CD4-positive, alpha-beta T cell treated with Interleukin-4 for 1 hour (primary cell): ENCODE results near the gene ITPK1.

ENCODE experiments used
- DNase-seq, 2 donors: peaks; one replicate each; pipeline ENCODE4 v3.0.0-alpha.2; 2020 to 2022

The ITPK1 gene

GRCh38 chr14:93023802-93024434, 91.8 kb downstream of the ITPK1 start:
- DNase-seq: no peak

- peak in 1 of 2 donors; percentile 51 for DNase-seq
Observed at GRCh38 chr14:93023039-93023438, 92.7 kb downstream of the ITPK1 start.

GRCh38 chr14:93019970-93020369, 95.8 kb downstream of the ITPK1 start:
- no peak for DNase-seq

- DNase-seq: no peak
Observed at GRCh38 chr14:93019367-93019843, 96.3 kb downstream of the ITPK1 start.

- DNase-seq: no peak
Observed at GRCh38 chr14:93018366-93018765, 97.4 kb downstream of the ITPK1 start.

- no peak for DNase-seq
Observed at GRCh38 chr14:93017898-93018297, 97.8 kb downstream of the ITPK1 start.

- DNase-seq: no peak
Observed at GRCh38 chr14:93017301-93017797, 98.4 kb downstream of the ITPK1 start.

GRCh38 chr14:93016275-93016845, 99.4 kb downstream of the ITPK1 start:
- DNase-seq: no peak

- DNase-seq: no peak
Observed at GRCh38 chr14:93015505-93015904, 100.2 kb downstream of the ITPK1 start.

- DNase-seq: no peak
Observed at GRCh38 chr14:93015064-93015463, 100.7 kb downstream of the ITPK1 start.

- DNase-seq: no peak
Observed at GRCh38 chr14:93014058-93015023, 101.4 kb downstream of the ITPK1 start.

GRCh38 chr14:93012951-93013719, 102.6 kb downstream of the ITPK1 start:
- no peak for DNase-seq

GRCh38 chr14:93012506-93012905, 103.2 kb downstream of the ITPK1 start:
- DNase-seq: no peak

- DNase-seq: no peak
Observed at GRCh38 chr14:93011650-93012325, 103.9 kb downstream of the ITPK1 start.

- no peak for DNase-seq
Observed at GRCh38 chr14:93011141-93011529, 104.6 kb downstream of the ITPK1 start.

GRCh38 chr14:93010522-93011140, 105.1 kb downstream of the ITPK1 start:
- no peak for DNase-seq

- no peak for DNase-seq
Observed at GRCh38 chr14:93010130-93010499, 105.6 kb downstream of the ITPK1 start.

- no peak for DNase-seq
Observed at GRCh38 chr14:93009471-93010129, 106.1 kb downstream of the ITPK1 start.

GRCh38 chr14:93008381-93008780, 107.3 kb downstream of the ITPK1 start:
- DNase-seq: no peak

GRCh38 chr14:93007225-93007997, 108.3 kb downstream of the ITPK1 start:
- DNase-seq: peak in 1 of 2 donors; percentile 48
